ENCODE results near the gene RSAD2. TPM values are rescaled to one million over a fixed set of nuclear protein-coding genes. Genes with fewer than 3 reads are reported as not detected.

The RSAD2 gene
- total and polyA plus RNA-seq, 9 of the 15 experiments (the other 6 are each of a cell fraction or from before 2014, with no cell fraction given), result 0.15 to 1.4 (median 0.28) TPM

DNA sequence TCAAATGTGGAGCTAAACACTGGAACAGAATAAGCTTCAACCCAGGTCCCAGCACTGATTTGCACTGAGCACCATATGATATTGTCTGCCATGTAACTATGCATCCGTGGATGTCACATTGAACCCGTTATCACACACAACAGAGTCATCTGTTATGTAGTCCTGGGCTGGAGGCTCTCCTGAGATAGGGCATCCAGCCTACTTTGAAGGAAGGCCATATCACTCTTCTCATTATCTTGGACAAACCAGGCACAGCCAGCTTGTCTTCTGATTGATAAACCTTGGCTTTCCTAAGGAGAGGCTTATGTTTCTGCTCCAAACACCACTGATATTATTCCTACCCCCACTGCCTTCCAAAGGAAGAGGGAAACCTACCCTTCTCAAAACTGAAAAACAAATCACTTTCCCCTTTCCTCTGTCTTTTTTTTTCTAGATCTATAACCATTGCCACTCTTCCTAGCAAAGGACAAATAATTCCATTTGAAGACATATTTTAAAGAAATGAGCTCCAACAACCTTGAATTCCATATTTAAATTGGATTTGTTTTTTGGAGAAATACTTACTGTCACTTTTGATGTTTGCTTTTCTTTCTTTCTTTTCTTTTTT is 16.4 kb downstream of the RSAD2 start (continued):
- TF ChIP-seq, protein P1, sequence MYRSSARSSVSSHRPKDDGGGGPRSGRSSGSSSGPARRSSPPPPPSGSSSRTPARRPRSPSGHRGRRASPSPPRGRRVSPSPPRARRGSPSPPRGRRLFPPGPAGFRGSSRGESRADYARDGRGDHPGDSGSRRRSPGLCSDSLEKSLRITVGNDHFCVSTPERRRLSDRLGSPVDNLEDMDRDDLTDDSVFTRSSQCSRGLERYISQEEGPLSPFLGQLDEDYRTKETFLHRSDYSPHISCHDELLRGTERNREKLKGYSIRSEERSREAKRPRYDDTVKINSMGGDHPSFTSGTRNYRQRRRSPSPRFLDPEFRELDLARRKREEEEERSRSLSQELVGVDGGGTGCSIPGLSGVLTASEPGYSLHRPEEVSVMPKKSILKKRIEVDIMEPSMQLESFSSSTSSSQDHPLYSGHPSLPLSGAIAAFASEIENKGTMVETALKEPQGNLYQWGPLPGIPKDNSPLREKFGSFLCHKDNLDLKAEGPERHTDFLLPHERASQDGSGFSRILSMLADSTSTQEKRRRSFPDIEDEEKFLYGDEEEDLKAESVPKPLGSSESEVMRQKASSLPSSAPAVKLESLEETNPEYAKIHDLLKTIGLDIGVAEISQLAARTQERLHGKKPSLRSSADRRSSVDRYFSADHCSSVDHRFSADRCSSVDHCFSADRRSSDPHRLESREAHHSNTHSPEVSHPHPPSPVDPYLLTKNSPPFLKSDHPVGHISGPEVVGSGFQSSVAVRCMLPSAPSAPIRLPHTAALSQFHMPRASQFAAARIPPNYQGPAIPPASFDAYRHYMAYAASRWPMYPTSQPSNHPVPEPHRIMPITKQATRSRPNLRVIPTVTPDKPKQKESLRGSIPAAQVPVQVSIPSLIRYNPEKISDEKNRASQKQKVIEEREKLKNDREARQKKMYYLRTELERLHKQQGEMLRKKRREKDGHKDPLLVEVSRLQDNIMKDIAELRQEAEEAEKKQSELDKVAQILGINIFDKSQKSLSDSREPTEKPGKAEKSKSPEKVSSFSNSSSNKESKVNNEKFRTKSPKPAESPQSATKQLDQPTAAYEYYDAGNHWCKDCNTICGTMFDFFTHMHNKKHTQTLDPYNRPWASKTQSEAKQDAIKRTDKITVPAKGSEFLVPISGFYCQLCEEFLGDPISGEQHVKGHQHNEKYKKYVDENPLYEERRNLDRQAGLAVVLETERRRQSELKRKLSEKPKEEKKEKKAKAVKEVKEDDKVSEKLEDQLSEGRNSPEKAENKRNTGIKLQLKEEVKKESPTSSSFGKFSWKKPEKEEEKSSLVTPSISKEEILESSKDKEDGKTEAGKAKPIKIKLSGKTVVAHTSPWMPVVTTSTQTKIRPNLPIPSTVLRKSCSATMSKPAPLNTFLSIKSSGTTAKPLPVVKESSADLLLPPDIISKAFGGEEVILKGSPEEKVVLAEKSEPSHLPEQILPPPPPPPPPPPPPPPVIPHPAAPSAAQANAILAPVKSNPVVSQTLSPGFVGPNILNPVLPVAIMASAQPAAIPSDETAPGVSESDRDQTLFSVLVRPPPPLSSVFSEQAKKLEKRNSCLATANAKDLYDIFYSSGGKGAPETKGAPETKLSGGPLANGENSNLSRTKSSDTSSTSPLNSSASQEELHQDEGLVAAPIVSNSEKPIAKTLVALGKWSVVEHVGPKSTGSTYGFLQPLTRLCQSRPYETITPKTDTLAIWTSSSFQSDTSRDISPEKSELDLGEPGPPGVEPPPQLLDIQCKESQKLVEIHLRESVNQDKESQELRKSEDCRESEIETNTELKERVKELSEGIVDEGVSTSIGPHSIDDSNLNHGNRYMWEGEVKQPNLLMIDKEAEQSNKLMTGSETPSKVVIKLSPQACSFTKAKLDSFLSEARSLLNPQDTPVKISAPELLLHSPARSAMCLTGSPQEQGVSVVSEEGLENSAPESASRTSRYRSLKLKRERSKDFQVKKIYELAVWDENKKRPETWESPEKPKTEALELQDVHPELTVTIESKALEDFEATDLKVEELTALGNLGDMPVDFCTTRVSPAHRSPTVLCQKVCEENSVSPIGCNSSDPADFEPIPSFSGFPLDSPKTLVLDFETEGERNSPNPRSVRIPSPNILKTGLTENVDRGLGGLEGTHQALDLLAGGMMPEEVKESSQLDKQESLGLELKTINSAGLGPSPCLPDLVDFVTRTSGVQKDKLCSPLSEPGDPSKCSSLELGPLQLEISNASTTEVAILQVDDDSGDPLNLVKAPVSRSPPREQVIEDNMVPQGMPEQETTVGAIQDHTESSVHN (IDR thresholded peaks at IDR 0.05; ENCODE audit: borderline replicate concordance in 1 of 2, low read depth in 1 of 2), result 0 out of 4 replicates have a peak, but pooled peaks of 1 of the 2 experiments have one; percentile 26
- TF ChIP-seq THRA (IDR thresholded peaks at IDR 0.05), result no peak
- TF ChIP-seq TCFL5 (CRISPR knock-in tag; conservative IDR thresholded peaks at IDR 0.05), result peak; percentile 77; the same call in 1 of the 2 replicates
- no peak for TF ChIP-seq HNRNPL (IDR thresholded peaks at IDR 0.05; ENCODE audit: low read depth, low read length)
- TF ChIP-seq NEUROD1 (IDR thresholded peaks at IDR 0.05; ENCODE audit: borderline replicate concordance, low read depth, low read length, partially characterized antibody), result peak; percentile 87
- TF ChIP-seq ZNF354B (CRISPR knock-in tag; IDR thresholded peaks at IDR 0.05), result peak; percentile 47; the same call in 1 of the 2 replicates
- TF ChIP-seq, protein P2, sequence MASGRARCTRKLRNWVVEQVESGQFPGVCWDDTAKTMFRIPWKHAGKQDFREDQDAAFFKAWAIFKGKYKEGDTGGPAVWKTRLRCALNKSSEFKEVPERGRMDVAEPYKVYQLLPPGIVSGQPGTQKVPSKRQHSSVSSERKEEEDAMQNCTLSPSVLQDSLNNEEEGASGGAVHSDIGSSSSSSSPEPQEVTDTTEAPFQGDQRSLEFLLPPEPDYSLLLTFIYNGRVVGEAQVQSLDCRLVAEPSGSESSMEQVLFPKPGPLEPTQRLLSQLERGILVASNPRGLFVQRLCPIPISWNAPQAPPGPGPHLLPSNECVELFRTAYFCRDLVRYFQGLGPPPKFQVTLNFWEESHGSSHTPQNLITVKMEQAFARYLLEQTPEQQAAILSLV (tag; IDR thresholded peaks at IDR 0.05), result peak; percentile 74
- peak; percentile 100 for TF ChIP-seq KLF16 (IDR thresholded peaks at IDR 0.05)
- TF ChIP-seq, protein P3, sequence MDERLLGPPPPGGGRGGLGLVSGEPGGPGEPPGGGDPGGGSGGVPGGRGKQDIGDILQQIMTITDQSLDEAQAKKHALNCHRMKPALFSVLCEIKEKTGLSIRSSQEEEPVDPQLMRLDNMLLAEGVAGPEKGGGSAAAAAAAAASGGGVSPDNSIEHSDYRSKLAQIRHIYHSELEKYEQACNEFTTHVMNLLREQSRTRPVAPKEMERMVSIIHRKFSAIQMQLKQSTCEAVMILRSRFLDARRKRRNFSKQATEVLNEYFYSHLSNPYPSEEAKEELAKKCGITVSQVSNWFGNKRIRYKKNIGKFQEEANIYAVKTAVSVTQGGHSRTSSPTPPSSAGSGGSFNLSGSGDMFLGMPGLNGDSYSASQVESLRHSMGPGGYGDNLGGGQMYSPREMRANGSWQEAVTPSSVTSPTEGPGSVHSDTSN (CRISPR knock-in tag; IDR thresholded peaks at IDR 0.05; ENCODE audit: low read depth), result no peak
- TF ChIP-seq, protein P3 (tag; conservative IDR thresholded peaks at IDR 0.05; ENCODE audit: low read depth), result peak; percentile 84
